PC-9 (cell line): Measurements from ENCODE around the gene ADAMTS19.

Experiments
- EZH2 ChIP-seq: fragments of 200-600 bp; sonication (generic); IDR thresholded peaks from 2 replicates; pipeline ENCODE4 v1.8.0; 2017; ENCODE audit warnings: antibody characterized with exemption, low read depth
- TF ChIP-seq, protein P1 (sequence below): fragments of 200-600 bp; sonication (generic); conservative IDR thresholded peaks from 2 replicates; pipeline ENCODE4 v1.6.1; 2017; ENCODE audit warnings: mixed run types, antibody characterized with exemption, mild to moderate bottlenecking, moderate library complexity

- TF ChIP-seq, protein P1, sequence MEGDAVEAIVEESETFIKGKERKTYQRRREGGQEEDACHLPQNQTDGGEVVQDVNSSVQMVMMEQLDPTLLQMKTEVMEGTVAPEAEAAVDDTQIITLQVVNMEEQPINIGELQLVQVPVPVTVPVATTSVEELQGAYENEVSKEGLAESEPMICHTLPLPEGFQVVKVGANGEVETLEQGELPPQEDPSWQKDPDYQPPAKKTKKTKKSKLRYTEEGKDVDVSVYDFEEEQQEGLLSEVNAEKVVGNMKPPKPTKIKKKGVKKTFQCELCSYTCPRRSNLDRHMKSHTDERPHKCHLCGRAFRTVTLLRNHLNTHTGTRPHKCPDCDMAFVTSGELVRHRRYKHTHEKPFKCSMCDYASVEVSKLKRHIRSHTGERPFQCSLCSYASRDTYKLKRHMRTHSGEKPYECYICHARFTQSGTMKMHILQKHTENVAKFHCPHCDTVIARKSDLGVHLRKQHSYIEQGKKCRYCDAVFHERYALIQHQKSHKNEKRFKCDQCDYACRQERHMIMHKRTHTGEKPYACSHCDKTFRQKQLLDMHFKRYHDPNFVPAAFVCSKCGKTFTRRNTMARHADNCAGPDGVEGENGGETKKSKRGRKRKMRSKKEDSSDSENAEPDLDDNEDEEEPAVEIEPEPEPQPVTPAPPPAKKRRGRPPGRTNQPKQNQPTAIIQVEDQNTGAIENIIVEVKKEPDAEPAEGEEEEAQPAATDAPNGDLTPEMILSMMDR: no peak
- no peak for TF ChIP-seq EZH2
Observed at GRCh38 chr5:129760636-129761325, 300.7 kb downstream of the ADAMTS19 start.
